Muscle layer of colon (tissue), 2 donors: ENCODE data around the gene ZNF831.

Experiments used
- H3K27ac ChIP-seq: one replicate; pipeline ENCODE4 v1.7.0; 2013; ENCODE audit warnings: low read depth, mild to moderate bottlenecking, low read length, moderate library complexity
- H3K27me3 ChIP-seq, 2 donors: one replicate each; pipeline ENCODE4 v1.7.0; 2013; ENCODE audit warnings: low read length in 2 of 2, mild to moderate bottlenecking in 2 of 2; ENCODE audit not compliant: insufficient read depth in 2 of 2, control insufficient read depth in 1 of 2
- H3K36me3 ChIP-seq: one replicate; pipeline ENCODE4 v1.7.0; 2013; ENCODE audit warnings: mild to moderate bottlenecking, low read length; ENCODE audit not compliant: insufficient read depth
- H3K4me1 ChIP-seq: one replicate; pipeline ENCODE4 v1.7.0; 2013; ENCODE audit warnings: mild to moderate bottlenecking, low read length; ENCODE audit not compliant: insufficient read depth
- H3K4me3 ChIP-seq, 2 donors: one replicate each; pipeline ENCODE4 v1.7.0; 2013; ENCODE audit warnings: low read length in 2 of 2, low read depth in 1 of 2, mild to moderate bottlenecking in 1 of 2, moderate library complexity in 1 of 2
- H3K9ac ChIP-seq: one replicate; pipeline ENCODE4 v1.7.0; 2013; ENCODE audit warnings: low read length
- H3K9me3 ChIP-seq: one replicate; pipeline ENCODE4 v1.7.0; 2013; ENCODE audit warnings: mild to moderate bottlenecking, low read length
- donor health status: abdominal sarcoma.
- donor health status: Adenocarcinoma of cecum.

Gene ZNF831

DNA sequence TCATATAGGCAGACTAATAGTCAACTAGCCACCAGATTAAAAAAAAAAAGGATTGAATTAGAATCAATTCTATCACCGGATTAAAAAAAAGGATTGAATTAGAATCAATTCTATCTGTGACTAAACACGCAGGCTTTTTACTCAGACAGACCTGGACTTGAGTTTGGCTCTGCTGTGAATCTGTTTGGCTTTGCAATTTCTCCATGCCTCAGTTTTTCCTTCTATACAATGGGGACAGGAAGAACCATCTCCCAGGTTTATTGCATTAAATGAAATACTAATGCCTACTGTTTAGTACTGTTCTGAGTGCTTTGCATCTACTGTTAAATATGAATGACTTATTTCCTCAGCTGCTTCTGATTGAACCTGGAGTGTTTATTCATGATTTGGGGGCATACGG, 106.8 kb downstream of the ZNF831 start:
- no peaks in the 10 kb centered on the region for H3K4me1 ChIP-seq
- H3K36me3 ChIP-seq = no peaks in the 10 kb centered on the region
- H3K9ac ChIP-seq = no peak overlapping the region
- H3K27ac ChIP-seq = no peak overlapping the region
- H3K4me3 ChIP-seq = no peak overlapping the region
- no peaks in the 10 kb centered on the region for H3K9me3 ChIP-seq
- peaks cover 0 to 7% of the 10 kb centered on the region in 2 donors for H3K27me3 ChIP-seq

DNA sequence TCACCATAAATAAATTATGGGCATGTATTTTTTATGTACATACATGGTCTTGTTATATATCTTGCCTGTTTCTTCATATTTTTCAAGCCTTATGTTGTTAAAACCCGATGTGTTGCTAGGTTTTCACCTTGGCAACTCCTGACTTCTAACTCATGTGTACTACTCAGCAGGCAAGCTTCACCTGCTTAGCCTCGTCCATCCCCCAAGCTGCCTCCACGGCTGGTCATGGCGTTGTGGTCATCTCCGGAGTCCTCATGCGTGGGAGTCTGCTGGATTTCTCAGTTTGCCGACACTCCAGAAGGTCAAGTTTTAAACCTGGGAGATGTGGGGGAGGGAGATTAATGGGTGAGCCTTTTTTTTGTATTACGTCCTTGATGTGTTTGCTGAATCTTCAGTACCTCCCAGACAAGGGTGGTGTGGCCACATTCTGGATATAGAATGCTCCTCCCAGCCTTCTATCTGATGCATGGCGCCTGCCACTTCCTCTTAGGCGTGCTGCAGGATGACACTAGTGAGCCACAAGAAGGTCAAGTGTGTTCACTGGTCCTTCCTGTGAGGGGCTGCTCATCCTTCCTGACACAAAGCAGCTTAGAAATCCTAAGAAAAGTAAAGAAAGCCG, 110.2 kb downstream of the ZNF831 start:
- Histone ChIP-seq H3K9me3 (no peaks in the 10 kb centered on the region), H3K36me3 (no peaks in the 10 kb centered on the region), H3K9ac (no peak overlapping the region), H3K4me3 (no peak overlapping the region), H3K27me3 (peaks cover 0 to under 1% of the 10 kb centered on the region in 2 donors), H3K4me1 (no peaks in the 10 kb centered on the region), H3K27ac (no peak overlapping the region)

GRCh38 chr20:59276938-59277337, 113.3 kb downstream of the ZNF831 start:
- Histone ChIP-seq H3K9ac (no peak overlapping the region), H3K27ac (no peak overlapping the region), H3K36me3 (no peaks in the 10 kb centered on the region), H3K4me1 (no peaks in the 10 kb centered on the region), H3K9me3 (no peaks in the 10 kb centered on the region), H3K4me3 (no peak overlapping the region), H3K27me3 (no peaks in the 10 kb centered on the region)

DNA sequence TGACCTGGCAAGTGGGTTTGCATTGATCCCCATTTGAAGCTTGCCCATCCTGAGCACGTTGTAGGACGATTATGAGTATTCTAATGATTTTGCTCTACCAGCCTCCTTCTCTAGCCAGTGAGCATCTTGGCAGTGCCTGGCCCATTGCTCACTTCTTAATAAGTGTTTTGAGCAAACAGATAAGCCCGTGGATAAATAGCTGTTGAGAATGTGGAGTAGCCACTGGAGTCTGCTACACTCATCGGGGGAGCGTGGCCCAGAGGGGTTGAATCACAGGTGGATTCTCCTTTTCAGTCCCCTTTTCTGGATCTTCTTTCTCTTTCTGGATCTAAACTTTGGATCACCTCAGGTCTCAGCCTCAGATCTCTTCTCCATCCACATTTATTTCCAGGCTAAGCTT, 120.8 kb downstream of the ZNF831 start:
- Histone ChIP-seq H3K27ac (no peak overlapping the region), H3K36me3 (no peaks in the 10 kb centered on the region), H3K4me3 (no peak overlapping the region), H3K4me1 (no peaks in the 10 kb centered on the region), H3K9me3 (no peaks in the 10 kb centered on the region), H3K27me3 (no peaks in the 10 kb centered on the region), H3K9ac (no peak overlapping the region)

GRCh38 chr20:59289994-59290393, 126.4 kb downstream of the ZNF831 start:
- no peak overlapping the region for H3K4me3 ChIP-seq
- no peaks in the 10 kb centered on the region for H3K36me3 ChIP-seq
- H3K9me3 ChIP-seq = no peaks in the 10 kb centered on the region
- H3K27me3 ChIP-seq = peaks cover 0 to 4% of the 10 kb centered on the region in 2 donors
- no peak overlapping the region for H3K9ac ChIP-seq
- H3K27ac ChIP-seq = no peak overlapping the region
- no peaks in the 10 kb centered on the region for H3K4me1 ChIP-seq

DNA sequence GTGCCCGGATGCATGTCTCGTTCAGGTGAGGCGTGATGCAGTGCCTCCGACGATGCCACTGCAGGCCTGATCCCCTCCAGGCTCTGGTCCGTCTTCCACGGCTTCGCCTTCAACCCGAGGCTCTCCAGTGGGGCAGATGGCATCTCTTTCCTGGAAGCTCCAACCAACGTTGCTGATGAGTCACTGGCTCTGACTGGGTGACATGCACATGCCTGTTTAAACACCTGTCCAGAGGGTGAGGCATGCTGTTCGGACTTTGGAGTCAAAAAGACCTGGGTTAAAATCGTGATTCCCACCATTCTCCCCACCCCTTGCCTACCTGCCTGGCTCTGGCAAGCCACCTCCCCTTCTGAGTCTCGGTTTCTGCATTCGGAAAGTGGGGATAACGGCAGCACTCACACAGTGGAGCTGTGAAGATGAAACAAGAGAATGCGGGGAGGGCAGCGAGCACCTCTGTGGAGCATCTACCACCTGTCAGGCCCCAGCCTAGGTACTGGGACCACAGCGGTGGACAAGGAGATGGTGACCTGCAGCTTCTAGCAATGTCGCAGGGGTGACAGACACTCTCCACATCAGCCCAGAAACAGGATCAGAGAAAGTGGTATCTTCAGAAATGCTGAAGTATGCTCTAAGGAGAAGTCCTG, 128.2 kb downstream of the ZNF831 start:
- Histone ChIP-seq H3K9me3 (no peaks in the 10 kb centered on the region), H3K27ac (no peak overlapping the region), H3K4me1 (no peaks in the 10 kb centered on the region), H3K9ac (no peak overlapping the region), H3K27me3 (peaks cover 0 to 4% of the 10 kb centered on the region in 2 donors), H3K4me3 (no peak overlapping the region), H3K36me3 (no peaks in the 10 kb centered on the region)

GRCh38 chr20:59295531-59295930, 131.9 kb downstream of the ZNF831 start:
- Histone ChIP-seq H3K27ac (no peak overlapping the region), H3K27me3 (peaks cover 4% of the 10 kb centered on the region in 2 donors)

GRCh38 chr20:59297686-59298085, 134.1 kb downstream of the ZNF831 start:
- Histone ChIP-seq H3K4me1 (no peaks in the 10 kb centered on the region), H3K9me3 (no peaks in the 10 kb centered on the region), H3K4me3 (no peak overlapping the region), H3K9ac (no peak overlapping the region), H3K27ac (no peak overlapping the region), H3K36me3 (no peaks in the 10 kb centered on the region), H3K27me3 (peaks cover 4% of the 10 kb centered on the region in 2 donors)

More at GRCh38 chr20:59295531-59295930, 131.9 kb downstream of the ZNF831 start:
- Histone ChIP-seq H3K9me3 (no peaks in the 10 kb centered on the region), H3K4me3 (no peak overlapping the region), H3K9ac (no peak overlapping the region), H3K4me1 (no peaks in the 10 kb centered on the region), H3K36me3 (no peaks in the 10 kb centered on the region)

- Histone ChIP-seq H3K27me3 (peaks cover 0 to 4% of the 10 kb centered on the region in 2 donors), H3K9ac (no peak overlapping the region), H3K9me3 (no peaks in the 10 kb centered on the region), H3K27ac (no peak overlapping the region), H3K36me3 (no peaks in the 10 kb centered on the region), H3K4me1 (no peaks in the 10 kb centered on the region), H3K4me3 (no peak overlapping the region)
Observed at GRCh38 chr20:59299945-59300332, 136.3 kb downstream of the ZNF831 start.

- Histone ChIP-seq H3K4me1 (no peaks in the 10 kb centered on the region), H3K9ac (no peak within 1 kb of the TSS), H3K27me3 (peaks cover 0 to 4% of the 10 kb centered on the region in 2 donors), H3K4me3 (no peak within 1 kb of the TSS), H3K36me3 (no peaks in the 10 kb centered on the region), H3K27ac (no peak within 1 kb of the TSS), H3K9me3 (no peaks in the 10 kb centered on the region)
Observed at GRCh38 chr20:59300333-59301081, 136.9 kb downstream of the ZNF831 start, which contains the start of gene EDN3. Gene EDN3 (plus strand): TSS chr20:59300611. CDS start chr20:59300813, 202 bp downstream.

DNA sequence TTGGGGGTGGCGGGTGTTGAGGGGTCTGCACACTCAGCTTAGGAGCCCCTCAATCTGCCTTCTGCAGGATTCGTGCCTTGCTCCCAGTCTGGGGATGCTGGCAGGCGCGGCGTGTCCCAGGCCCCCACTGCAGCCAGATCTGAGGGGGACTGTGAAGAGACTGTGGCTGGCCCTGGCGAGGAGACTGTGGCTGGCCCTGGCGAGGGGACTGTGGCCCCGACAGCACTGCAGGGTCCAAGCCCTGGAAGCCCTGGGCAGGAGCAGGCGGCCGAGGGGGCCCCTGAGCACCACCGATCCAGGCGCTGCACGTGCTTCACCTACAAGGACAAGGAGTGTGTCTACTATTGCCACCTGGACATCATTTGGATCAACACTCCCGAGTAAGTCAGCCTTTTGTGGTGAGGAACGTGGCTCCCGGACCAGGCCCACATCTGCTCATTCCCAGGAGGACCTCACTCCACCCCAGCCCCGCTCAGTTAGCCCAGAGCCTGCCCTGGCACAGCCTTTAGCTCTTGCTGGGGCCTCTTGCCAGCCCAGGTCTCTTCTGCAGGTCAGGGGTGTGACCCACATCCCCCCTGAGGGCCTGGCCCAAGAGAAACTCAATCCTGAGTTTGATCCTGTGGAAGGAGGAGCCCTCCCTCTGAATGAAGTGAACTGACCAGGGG, 137.9 kb downstream of the ZNF831 start:
- Histone ChIP-seq H3K4me1 (no peaks in the 10 kb centered on the region), H3K27me3 (peaks cover 0 to 4% of the 10 kb centered on the region in 2 donors), H3K9me3 (no peaks in the 10 kb centered on the region), H3K27ac (no peak overlapping the region), H3K9ac (no peak overlapping the region), H3K36me3 (no peaks in the 10 kb centered on the region), H3K4me3 (no peak overlapping the region)
